ENCODE data around the gene TSPAN18. TPM values are rescaled to one million over a fixed set of nuclear protein-coding genes. Genes with fewer than 3 reads are reported as not detected.

Gene TSPAN18
- total and polyA plus RNA-seq, 2 of the 8 experiments (the other 6 are each of a cell fraction or from before 2014, with no cell fraction given) = 5.2 to 10.2 TPM

DNA sequence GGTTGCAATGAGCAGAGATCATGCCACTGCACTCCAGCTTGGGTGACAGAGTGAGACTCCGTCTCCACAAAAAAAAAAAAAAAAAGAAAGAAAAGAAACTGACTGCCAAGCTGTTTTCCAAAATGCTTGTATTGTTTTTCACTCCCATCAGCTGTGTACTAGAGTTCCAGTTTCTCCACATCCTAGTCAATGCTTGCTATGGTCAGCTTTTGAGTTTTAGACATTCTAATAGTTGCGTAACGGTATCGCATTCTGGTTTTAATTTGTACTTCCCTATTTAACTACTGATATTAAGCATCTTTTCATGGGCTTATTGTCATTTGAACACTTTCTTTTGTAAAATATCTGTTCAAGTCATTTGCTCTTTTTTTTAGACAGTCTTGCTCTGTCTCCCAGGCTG lies 55.7 kb downstream of the TSPAN18 start:
- POLR2A ChIA-PET (ENCODE audit: partially characterized antibody) = no interaction called here
- peaks cover 16 to 29% (median 26%) of the 10 kb centered on the region in 4 experiments for H3K4me1 ChIP-seq (replicated peaks in 1 of 4; ENCODE audit: control insufficient read depth in 3 of 4, insufficient read depth in 4 of 4, low read length in 3 of 4)
- no peak for TF ChIP-seq RBBP5 (IDR thresholded peaks at IDR 0.05; ENCODE audit: borderline replicate concordance, low read depth, low read length)
- no peak for TF ChIP-seq BRCA1 (IDR thresholded peaks at IDR 0.05; ENCODE audit: low read depth, low read length)
- TF ChIP-seq TCF12 (IDR thresholded peaks at IDR 0.05; ENCODE audit: low read depth, low read length) = no peak
- TF ChIP-seq, protein P1, sequence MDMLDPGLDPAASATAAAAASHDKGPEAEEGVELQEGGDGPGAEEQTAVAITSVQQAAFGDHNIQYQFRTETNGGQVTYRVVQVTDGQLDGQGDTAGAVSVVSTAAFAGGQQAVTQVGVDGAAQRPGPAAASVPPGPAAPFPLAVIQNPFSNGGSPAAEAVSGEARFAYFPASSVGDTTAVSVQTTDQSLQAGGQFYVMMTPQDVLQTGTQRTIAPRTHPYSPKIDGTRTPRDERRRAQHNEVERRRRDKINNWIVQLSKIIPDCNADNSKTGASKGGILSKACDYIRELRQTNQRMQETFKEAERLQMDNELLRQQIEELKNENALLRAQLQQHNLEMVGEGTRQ (IDR thresholded peaks at IDR 0.05; ENCODE audit: low read length) = no peak
- TF ChIP-seq JUND (IDR thresholded peaks at IDR 0.05; ENCODE audit: low read length) = no peak
- TF ChIP-seq RAD21 (IDR thresholded peaks at IDR 0.05 in 1 of 2, conservative IDR thresholded peaks at IDR 0.05 in 1 of 2; ENCODE audit: low read depth in 2 of 2, low read length in 2 of 2) = no peak
- TF ChIP-seq TAF7 (optimal IDR thresholded peaks at IDR 0.05; ENCODE audit: borderline replicate concordance, low read depth, low read length) = no peak
- no peak for TF ChIP-seq CHD2 (IDR thresholded peaks at IDR 0.05; ENCODE audit: low read length)
- no peak for TF ChIP-seq CBX8 (IDR thresholded peaks at IDR 0.05; ENCODE audit: borderline replicate concordance, low read depth, low read length)
- no peak for TF ChIP-seq HDAC6 (IDR thresholded peaks at IDR 0.05; ENCODE audit: low read depth, low read length)

More for the DNA sequence above, 55.7 kb downstream of the TSPAN18 start:
- Histone ChIP-seq H3K27me3 (replicated peaks in 1 of 4; ENCODE audit: control insufficient read depth in 3 of 4, extremely low read depth in 1 of 4, insufficient read depth in 3 of 4, low read length in 3 of 4) (no peaks in the 10 kb centered on the region), H3K36me3 (ENCODE audit: control insufficient read depth in 2 of 4, insufficient read depth in 4 of 4, low read length in 3 of 4) (no peaks in the 10 kb centered on the region), H3K4ac (replicated peaks; ENCODE audit: insufficient read length, low read depth, low read length) (no peak overlapping the region), H3K18ac (ENCODE audit: extremely low read depth, low read length) (no peak overlapping the region), H3K27ac (ENCODE audit: low read depth, low read length) (no peak overlapping the region), H2BK120ac (replicated peaks; ENCODE audit: low read depth, low read length) (no peak overlapping the region), H2AFZ (ENCODE audit: low read length) (no peak overlapping the region), H3K9ac (replicated peaks in 1 of 4; ENCODE audit: extremely low read depth in 1 of 4, low read depth in 3 of 4, low read length in 3 of 4) (no peak overlapping the region), H4K91ac (replicated peaks; ENCODE audit: insufficient read length, low read length) (no peak overlapping the region), H4K8ac (ENCODE audit: extremely low read depth, insufficient read depth, low read length) (no peak overlapping the region), H3K23ac (ENCODE audit: insufficient read length) (no peak overlapping the region), H3K4me2 (ENCODE audit: insufficient read depth in 1 of 2, low read depth in 2 of 2, low read length in 2 of 2) (no peak overlapping the region), H3K56ac (replicated peaks; ENCODE audit: insufficient read length, low read depth, low read length) (no peak overlapping the region), H3K23me2 (ENCODE audit: low read depth, low read length) (peaks cover 2% of the 10 kb centered on the region; the same call in 1 of the 2 replicates), H2BK5ac (ENCODE audit: low read depth, low read length) (no peak overlapping the region), H3K79me1 (ENCODE audit: low read depth, low read length) (no peaks in the 10 kb centered on the region; the same call in 1 of the 2 replicates), H3K4me3 (ENCODE audit: extremely low read depth in 1 of 4, insufficient read depth in 2 of 4, low read depth in 3 of 4, low read length in 4 of 4) (no peak overlapping the region), H3K9me3 (ENCODE audit: insufficient read depth in 2 of 2, low read depth in 1 of 2, low read length in 1 of 2) (no peaks in the 10 kb centered on the region), H2BK20ac (ENCODE audit: low read length) (no peak overlapping the region), H2AK5ac (ENCODE audit: low read depth, low read length) (no peak overlapping the region), H3K79me2 (ENCODE audit: control insufficient read depth in 1 of 2, insufficient read depth in 2 of 2, low read length in 2 of 2) (no peaks in the 10 kb centered on the region), H3K14ac (ENCODE audit: insufficient read length) (no peak overlapping the region), H2BK15ac (ENCODE audit: low read length) (no peak overlapping the region), H4K5ac (ENCODE audit: insufficient read length, low read depth, low read length) (no peak overlapping the region), H4K20me1 (replicated peaks in 1 of 2; ENCODE audit: control insufficient read depth in 1 of 2, insufficient read depth in 2 of 2, low read length in 2 of 2) (no peaks in the 10 kb centered on the region), H2BK12ac (ENCODE audit: low read depth, low read length) (no peak overlapping the region)
- FAIRE-seq = no peak
- CTCF ChIA-PET (ENCODE audit: partially characterized antibody) = interaction anchor here (0.7 to 2.3 kb wide), 6 partner anchors 10 to 165 kb away, joined by 3 to 11 read pairs (median 4); no protein-coding TSS in a partner anchor
- no peak for DNase-seq (ENCODE audit: low read depth in 1 of 2, low spot score in 2 of 2)
- 90% methylated on average over 3 of the region's 4 CpGs; no CpG with 5 or more reads in 1 of the 2 experiments for WGBS, 2 experiments (ENCODE audit: extremely low coverage in 1 of 2, insufficient coverage in 1 of 2, insufficient read length in 1 of 2, insufficient replicate concordance in 2 of 2, low coverage in 1 of 2, low lambda C conversion rate in 2 of 2, missing lambda C conversion rate in 1 of 2)
